Mesodermal cell (in vitro differentiated cells): ENCODE data around the gene CAMK1D.

Experiments
- H3K27ac ChIP-seq: 2 replicates; pipeline ENCODE4 v1.7.0; 2013; ENCODE audit warnings: mild to moderate bottlenecking, low read depth, low read length, moderate library complexity; ENCODE audit not compliant: severe bottlenecking
- H3K36me3 ChIP-seq: 2 replicates; pipeline ENCODE4 v1.7.1; 2013; ENCODE audit warnings: mild to moderate bottlenecking, low read length, moderate library complexity; ENCODE audit not compliant: control insufficient read depth, insufficient read depth
- H3K4me1 ChIP-seq: one replicate; pipeline ENCODE4 v1.7.1; 2013; ENCODE audit warnings: mild to moderate bottlenecking, low read length; ENCODE audit not compliant: insufficient read depth, control insufficient read depth, poor library complexity, severe bottlenecking
- H3K4me3 ChIP-seq: 2 replicates; pipeline ENCODE4 v1.7.0; 2013; ENCODE audit warnings: low read length, control low read depth, mild to moderate bottlenecking; ENCODE audit not compliant: insufficient read depth, poor library complexity, severe bottlenecking; ENCODE audit errors: extremely low read depth
- H3K9me3 ChIP-seq: 2 replicates; pipeline ENCODE4 v1.7.1; 2013; ENCODE audit warnings: mild to moderate bottlenecking, low read length, moderate library complexity; ENCODE audit not compliant: control insufficient read depth
- WGBS, 2 experiments: methylation state at CpG; one replicate each; pipeline ENCODE4 v1.1.5; 2013; ENCODE audit warnings: missing lambda C conversion rate in 2 of 2; ENCODE audit not compliant: insufficient coverage in 2 of 2; 5-methylcytosine and 5-hydroxymethylcytosine counted together

The CAMK1D gene

GRCh38 chr10:12675186-12675585 is 325.8 kb downstream of the CAMK1D start:
- Histone ChIP-seq H3K9me3 (no peaks in the 10 kb centered on the region), H3K4me1 (no peaks in the 10 kb centered on the region), H3K36me3 (no peaks in the 10 kb centered on the region), H3K4me3 (no peak overlapping the region), H3K27ac (no peak overlapping the region)

DNA sequence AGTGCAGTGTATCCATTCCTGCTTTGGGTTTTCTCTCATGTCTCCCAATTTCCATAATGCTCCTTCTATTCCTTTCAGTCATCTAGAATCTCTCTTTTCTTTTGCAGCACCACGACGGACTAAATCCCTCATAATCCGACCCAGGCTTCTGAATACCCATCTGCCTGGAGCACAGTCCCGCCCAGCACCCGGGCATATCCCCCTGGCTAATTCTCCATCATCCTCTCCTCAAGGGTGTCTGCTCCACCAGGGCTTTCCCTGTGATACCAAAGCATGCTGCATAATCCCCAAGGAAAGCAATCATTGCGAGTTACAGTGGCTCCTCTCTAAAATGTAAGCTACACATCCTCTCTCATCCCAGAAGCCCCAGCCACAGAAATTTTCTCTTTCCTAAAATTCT is 330.3 kb downstream of the CAMK1D start:
- no peak overlapping the region for H3K27ac ChIP-seq
- 82 to 85% methylated on average over 6 of the region's 6 CpGs for WGBS, 2 experiments
- H3K4me1 ChIP-seq, result no peaks in the 10 kb centered on the region
- H3K9me3 ChIP-seq, result no peaks in the 10 kb centered on the region
- H3K4me3 ChIP-seq, result no peak overlapping the region
- H3K36me3 ChIP-seq, result no peaks in the 10 kb centered on the region

DNA sequence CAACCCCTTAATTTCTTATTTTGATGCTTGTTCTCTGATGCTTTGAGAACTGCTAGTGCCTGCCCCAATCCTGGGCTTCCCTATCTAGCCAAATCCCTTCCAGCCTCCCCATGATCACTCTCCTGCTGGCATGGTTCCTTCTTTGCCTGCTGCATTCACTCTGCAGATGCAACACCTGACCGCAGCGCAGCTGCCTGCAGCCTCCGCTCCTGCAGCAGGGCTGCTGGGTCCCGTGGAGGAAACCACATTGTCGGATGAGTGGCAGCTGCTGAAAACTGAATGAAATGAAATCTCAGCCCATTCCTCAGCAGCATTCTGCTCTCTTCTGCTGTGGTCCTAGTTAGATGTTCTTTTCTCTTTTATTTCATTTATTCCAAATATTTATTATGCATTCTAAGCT is 331.9 kb downstream of the CAMK1D start:
- Histone ChIP-seq H3K27ac (no peak overlapping the region), H3K36me3 (no peaks in the 10 kb centered on the region), H3K4me3 (no peak overlapping the region), H3K9me3 (no peaks in the 10 kb centered on the region), H3K4me1 (no peaks in the 10 kb centered on the region)
- WGBS, 2 experiments, result 85 to 95% methylated on average over 5 of the region's 5 CpGs

DNA sequence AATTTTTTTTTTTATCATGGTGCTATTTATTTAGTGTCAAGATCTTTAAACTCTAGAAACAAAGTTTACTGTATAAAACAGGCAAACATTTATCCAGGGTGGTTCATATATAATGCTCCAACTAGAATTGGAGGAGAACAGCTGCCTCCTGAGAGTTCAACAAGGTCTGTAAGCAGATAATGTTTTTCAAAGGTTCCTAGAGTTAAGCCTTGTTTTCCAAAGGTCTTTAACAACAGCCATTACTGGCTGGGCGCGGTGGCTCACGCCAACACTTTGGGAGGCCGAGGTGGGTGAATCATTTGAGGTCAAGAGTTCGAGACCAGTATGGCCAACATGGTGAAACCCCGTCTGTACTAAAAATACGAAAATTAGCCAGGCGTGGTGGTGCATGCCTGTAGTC is 335.4 kb downstream of the CAMK1D start:
- Histone ChIP-seq H3K36me3 (no peaks in the 10 kb centered on the region), H3K27ac (no peak overlapping the region), H3K4me1 (no peaks in the 10 kb centered on the region), H3K9me3 (no peaks in the 10 kb centered on the region), H3K4me3 (no peak overlapping the region)
- 91 to 95% methylated on average over 8 of the region's 8 CpGs for WGBS, 2 experiments

- H3K9me3 ChIP-seq, result no peaks in the 10 kb centered on the region
- H3K27ac ChIP-seq, result no peak overlapping the region
- WGBS, 2 experiments, result 77% methylated on average over 7 of the region's 11 CpGs; no CpG with 5 or more reads in 1 of the 2 experiments
- H3K4me3 ChIP-seq, result no peak overlapping the region
- no peaks in the 10 kb centered on the region for H3K36me3 ChIP-seq
- H3K4me1 ChIP-seq, result no peaks in the 10 kb centered on the region
Observed at GRCh38 chr10:12685261-12686058, 336.1 kb downstream of the CAMK1D start.

GRCh38 chr10:12687996-12688395 is 338.6 kb downstream of the CAMK1D start:
- Histone ChIP-seq H3K36me3 (no peaks in the 10 kb centered on the region), H3K4me1 (peaks cover 2% of the 10 kb centered on the region), H3K27ac (no peak overlapping the region), H3K9me3 (no peaks in the 10 kb centered on the region), H3K4me3 (no peak overlapping the region)
- 81 to 100% methylated on average over 1 to 2 of the region's 4 CpGs for WGBS, 2 experiments

GRCh38 chr10:12689893-12690292 is 340.5 kb downstream of the CAMK1D start:
- Histone ChIP-seq H3K9me3 (no peaks in the 10 kb centered on the region), H3K36me3 (no peaks in the 10 kb centered on the region), H3K4me1 (peaks cover 2% of the 10 kb centered on the region), H3K27ac (no peak overlapping the region), H3K4me3 (no peak overlapping the region)
- WGBS, 2 experiments, result 84 to 92% methylated on average over 4 to 5 of the region's 6 CpGs

DNA sequence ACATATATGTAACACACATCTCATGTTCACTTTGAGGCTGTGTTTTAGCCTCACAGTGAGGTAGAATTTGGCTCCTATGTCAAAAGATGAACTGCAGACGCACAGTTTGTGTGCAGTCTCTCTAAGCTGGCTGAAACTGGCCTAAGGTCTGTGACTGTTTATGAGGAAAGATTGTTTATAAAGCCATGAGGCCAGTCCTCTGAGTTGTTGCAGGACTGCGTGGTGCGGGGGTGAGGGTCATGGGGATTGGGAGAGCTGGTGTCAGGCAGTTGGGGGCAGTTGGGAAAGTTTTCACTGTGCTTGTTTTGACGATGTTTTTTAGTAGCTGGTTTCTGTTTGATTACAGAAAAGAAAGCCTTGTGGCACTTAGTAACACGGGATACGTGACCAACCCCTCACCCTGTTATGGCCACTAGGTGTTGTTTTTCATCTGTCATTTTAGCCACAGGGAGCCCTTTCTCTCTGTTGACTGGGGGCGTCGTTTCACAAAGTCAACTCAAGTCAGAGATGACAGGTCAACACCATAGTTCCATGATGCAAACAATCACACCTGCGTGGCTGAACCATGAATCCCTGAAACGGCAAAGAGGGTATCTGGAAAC is 341.3 kb downstream of the CAMK1D start:
- Histone ChIP-seq H3K36me3 (no peaks in the 10 kb centered on the region), H3K27ac (peak overlapping the region; percentile 41), H3K4me3 (no peak overlapping the region), H3K4me1 (peaks cover 2% of the 10 kb centered on the region), H3K9me3 (no peaks in the 10 kb centered on the region)
- 66 to 71% methylated on average over 7 to 9 of the region's 10 CpGs for WGBS, 2 experiments

GRCh38 chr10:12691596-12691995 is 342.2 kb downstream of the CAMK1D start:
- no CpG with 5 or more reads among the region's 7 CpGs for WGBS, 2 experiments
- no peak overlapping the region for H3K4me3 ChIP-seq
- peaks cover 2% of the 10 kb centered on the region for H3K4me1 ChIP-seq
- no peaks in the 10 kb centered on the region for H3K9me3 ChIP-seq
- H3K27ac ChIP-seq, result no peak overlapping the region
- no peaks in the 10 kb centered on the region for H3K36me3 ChIP-seq

DNA sequence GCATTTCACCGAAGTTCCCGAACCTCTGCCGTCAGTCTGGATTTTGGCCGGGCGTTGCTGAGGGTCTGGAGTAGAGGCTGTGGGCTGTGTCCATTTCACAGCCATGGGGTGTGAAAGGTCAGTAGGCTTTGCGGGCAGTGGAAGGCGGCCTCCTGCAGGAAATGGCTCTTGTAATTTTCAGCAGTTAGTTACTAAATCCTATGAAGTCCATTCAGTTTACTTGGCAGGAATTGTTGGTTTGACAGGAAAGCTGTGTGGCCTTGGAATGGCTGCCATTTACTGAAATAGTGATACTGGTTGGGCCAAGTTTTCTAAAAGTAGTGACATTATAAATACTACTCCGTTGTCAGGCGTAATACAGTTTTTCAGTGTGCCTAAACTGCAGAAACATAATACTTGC is 348.4 kb downstream of the CAMK1D start:
- WGBS, 2 experiments, result 96 to 100% methylated on average over 7 to 8 of the region's 9 CpGs
- H3K4me3 ChIP-seq, result no peak overlapping the region
- no peaks in the 10 kb centered on the region for H3K9me3 ChIP-seq
- no peak overlapping the region for H3K27ac ChIP-seq
- no peaks in the 10 kb centered on the region for H3K4me1 ChIP-seq
- H3K36me3 ChIP-seq, result no peaks in the 10 kb centered on the region

DNA sequence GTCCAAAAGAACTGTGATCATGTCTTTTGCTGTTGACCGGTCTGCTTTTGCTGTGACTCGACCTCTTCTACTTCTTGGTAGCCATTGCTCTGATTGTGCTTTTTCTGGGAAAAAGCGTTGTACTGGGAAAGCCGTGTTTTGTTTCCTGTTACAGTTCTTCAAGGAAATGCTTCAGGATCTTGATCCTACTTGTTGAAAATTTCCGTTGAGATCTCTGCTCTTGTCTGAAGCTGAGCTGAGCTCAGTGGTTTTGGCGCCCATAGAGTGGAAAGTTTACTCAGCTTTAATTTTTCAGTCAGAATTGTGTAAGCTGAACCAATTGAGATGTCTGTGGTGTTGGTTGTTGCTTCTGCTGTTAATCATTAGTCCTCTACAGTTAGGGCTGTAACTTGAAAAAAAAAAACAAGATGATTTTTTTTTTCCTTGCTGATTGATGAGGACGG is 349.9 kb downstream of the CAMK1D start:
- WGBS, 2 experiments, result 96 to 98% methylated on average over 5 to 6 of the region's 7 CpGs
- no peak overlapping the region for H3K4me3 ChIP-seq
- no peak overlapping the region for H3K27ac ChIP-seq

More for the DNA sequence above, 349.9 kb downstream of the CAMK1D start:
- Histone ChIP-seq H3K36me3 (no peaks in the 10 kb centered on the region), H3K9me3 (no peaks in the 10 kb centered on the region), H3K4me1 (peaks cover 3% of the 10 kb centered on the region)
